ENCODE measurements around the gene PPP1R14C. TPM values are rescaled to one million over a fixed set of nuclear protein-coding genes. Genes with fewer than 3 reads are reported as not detected.

Gene PPP1R14C
- total RNA-seq, 1 experiment from 2014 or later = not detected

DNA sequence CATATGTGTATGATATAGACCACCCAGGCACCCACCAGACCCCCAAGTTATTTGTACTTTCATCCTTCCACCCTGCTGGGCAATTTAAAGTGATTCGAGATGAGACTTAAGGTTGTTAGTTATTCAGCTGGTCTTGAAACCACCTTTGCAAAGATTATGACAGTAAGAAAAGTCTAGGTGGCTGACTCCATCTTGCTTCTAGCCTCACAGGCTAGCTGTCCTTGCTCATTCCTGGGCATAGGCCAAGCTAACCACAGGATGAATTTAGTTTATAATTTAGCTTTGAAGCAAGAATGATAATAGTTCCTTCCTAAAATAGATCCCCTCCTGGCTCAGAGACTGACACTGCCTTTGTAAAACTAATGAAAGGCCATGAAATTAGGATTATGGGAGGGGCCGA lies 154.0 kb downstream of the PPP1R14C start:
- no peak for DNase-seq (ENCODE audit: low read depth)

DNA sequence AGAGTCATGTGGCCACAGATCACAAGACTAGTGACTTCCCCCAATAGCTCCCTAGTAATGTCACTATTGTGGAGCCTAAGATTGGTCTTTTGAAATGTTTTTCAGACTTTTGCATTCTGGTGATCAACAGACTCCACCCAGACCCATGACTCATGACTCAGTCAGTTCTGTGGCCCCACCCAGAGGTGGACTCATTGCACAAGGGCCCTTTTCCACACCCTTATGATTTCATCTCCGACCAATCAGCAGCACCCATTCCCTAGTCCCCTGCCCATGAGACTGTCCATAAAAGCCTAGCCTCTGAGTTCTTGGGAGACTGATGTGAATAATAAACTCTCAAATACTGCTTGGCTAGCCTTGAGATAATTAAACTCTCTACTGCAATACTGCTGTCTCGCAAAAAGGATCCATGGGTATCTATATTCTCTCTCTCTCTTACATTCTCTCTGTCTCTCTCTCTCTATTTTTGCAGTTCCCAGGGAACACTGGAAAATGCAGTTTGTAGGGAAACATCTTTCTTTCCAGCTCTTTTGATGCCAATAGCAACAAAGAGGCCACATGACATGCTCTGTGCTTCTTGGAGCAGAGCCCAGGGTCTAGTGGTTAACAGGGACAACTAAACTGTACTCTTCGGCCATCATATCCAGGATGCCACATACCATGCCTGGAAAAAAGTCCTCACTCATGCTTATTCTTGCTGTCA lies 154.6 kb downstream of the PPP1R14C start:
- peak; percentile 57 for DNase-seq (ENCODE audit: low read depth)

DNA sequence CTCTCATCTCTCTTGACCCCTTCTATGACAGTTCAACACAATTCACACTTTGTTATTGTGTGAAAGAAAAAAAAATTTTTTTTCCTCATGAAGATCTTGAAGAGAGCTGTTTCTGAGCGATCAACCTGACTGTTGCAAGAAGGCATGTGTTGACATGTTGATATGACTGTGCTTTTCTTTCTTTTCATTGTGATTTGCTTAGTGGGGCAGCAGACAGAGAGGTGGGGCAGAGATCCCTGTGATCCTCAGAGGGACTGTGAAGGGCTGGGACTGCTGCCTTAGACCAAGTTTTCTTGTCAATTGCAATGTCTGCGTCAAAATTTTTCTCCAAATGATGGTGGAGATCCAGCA lies 155.2 kb downstream of the PPP1R14C start:
- DNase-seq (ENCODE audit: low read depth) = no peak

DNA sequence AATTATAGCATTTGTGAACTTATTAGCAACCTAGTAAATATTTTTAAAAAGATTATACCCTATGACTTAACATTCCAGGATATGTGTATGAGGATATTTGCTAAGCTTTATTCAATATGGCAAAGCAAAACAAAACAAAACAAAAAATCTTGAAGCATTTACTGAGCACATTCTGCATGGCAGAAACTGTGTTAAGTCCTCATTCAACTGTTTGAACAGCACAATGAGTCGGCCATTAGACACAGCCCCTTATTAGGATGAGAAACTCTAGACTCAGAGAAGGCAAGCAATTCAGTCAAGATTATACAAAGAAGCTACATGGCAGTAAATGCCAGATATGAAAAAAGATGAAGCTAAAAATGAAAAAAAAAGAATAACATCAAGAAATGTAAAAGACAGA lies 155.8 kb downstream of the PPP1R14C start:
- no peak for DNase-seq (ENCODE audit: low read depth)

Other genes with a start within 250 kb of the PPP1R14C start
- 1.6 and 2.0 TPM in 2 replicates for gene RAET1E, start 244.9 kb upstream of the PPP1R14C start, total RNA-seq (2014; rRNA removed; shearing (Covaris generic))
- 9.9 and 13.4 TPM in 2 replicates for gene RAET1G, start 219.9 kb upstream of the PPP1R14C start, total RNA-seq (2014; rRNA removed; shearing (Covaris generic))
- gene ULBP2, start 201.0 kb upstream of the PPP1R14C start, total RNA-seq (2014; rRNA removed; shearing (Covaris generic)) = 21.8 and 21.9 TPM in 2 replicates
- gene ULBP1, start 179.1 kb upstream of the PPP1R14C start, total RNA-seq (2014; rRNA removed; shearing (Covaris generic)) = 0.20 and 0.36 TPM in 2 replicates
- gene RAET1L, start 117.5 kb upstream of the PPP1R14C start, total RNA-seq (2014; rRNA removed; shearing (Covaris generic)) = not detected in 2 replicates
- gene ULBP3, start 73.9 kb upstream of the PPP1R14C start, total RNA-seq (2014; rRNA removed; shearing (Covaris generic)) = 8.9 and 13.6 TPM in 2 replicates
- gene IYD, start 226.0 kb downstream of the PPP1R14C start, total RNA-seq (2014; rRNA removed; shearing (Covaris generic)) = not detected in 2 replicates

All from RPMI7951 (cell line).